Middle frontal gyrus (tissue), 1 donor: ENCODE measurements around the gene P3H2.

Experiments used
- DNase-seq: peaks from one replicate; pipeline ENCODE4 v3.0.0-alpha.2; 2015; ENCODE audit warnings: low spot score; ENCODE audit errors: extremely low spot score

The P3H2 gene

DNA sequence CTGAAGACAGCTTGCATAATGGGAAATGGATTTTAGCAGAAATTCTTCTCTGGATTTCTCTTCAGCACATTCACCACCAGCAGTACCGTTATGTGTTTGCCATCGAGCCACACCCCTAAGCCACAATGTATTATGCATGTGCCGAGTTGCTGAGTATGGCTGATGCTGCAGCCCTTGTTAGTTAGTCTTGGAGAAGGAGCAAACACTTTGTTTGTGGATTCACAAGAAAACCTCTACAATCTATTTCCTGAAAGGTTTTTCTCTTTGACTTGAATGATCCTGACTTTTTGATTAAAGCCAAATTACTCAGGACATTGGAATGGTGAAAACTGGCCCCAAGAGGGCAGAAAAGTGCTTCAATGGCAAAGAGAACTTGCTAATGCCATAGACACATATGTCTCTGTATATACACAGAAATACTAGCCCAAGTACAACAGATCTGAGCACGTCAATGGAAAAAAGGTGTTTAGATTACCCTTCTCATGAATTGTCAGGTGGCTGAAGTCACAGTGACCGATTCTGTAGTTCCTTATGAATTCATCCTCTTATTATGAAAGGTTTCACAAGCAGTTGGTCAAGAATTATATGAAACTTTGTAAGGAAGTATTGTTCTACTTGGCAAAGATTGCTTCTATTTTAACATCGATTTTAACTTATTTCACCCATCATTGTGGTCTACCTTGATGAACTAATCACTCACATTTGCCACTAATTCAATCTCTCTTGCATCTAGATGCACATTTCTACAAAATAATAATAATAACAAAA is 103.0 kb downstream of the P3H2 start:
- no peak for DNase-seq

GRCh38 chr3:190016966-190017365 is 103.7 kb downstream of the P3H2 start:
- no peak for DNase-seq

GRCh38 chr3:190014940-190015339 is 105.8 kb downstream of the P3H2 start:
- no peak for DNase-seq

GRCh38 chr3:190013943-190014924 is 106.5 kb downstream of the P3H2 start:
- DNase-seq = no peak

GRCh38 chr3:190012784-190013183 is 107.9 kb downstream of the P3H2 start:
- DNase-seq = no peak

- DNase-seq = no peak
Observed at GRCh38 chr3:190012314-190012782, 108.3 kb downstream of the P3H2 start.

DNA sequence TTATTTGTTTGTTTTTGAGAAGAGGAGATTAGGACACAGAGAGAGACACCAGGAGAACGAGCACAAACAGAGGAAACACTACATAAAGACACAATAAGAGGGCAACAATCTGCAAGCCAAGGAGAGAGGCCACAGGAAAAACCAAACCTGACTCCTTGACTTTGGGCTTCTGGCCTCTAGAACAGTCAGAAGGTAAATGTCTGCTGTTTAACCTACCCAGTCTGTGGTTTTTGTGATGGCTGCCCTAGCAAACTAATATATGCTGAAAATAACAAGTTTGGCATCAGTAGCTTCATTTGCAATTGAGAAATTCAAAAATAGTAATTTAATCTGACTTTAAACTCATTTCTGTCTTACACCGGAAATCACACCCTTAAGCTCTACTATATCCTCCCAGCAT is 110.2 kb downstream of the P3H2 start:
- no peak for DNase-seq

GRCh38 chr3:190009614-190010013 is 111.1 kb downstream of the P3H2 start:
- DNase-seq = no peak

GRCh38 chr3:190008432-190008831 is 112.3 kb downstream of the P3H2 start:
- DNase-seq = peak; percentile 20

- no peak for DNase-seq
Observed at GRCh38 chr3:190005343-190006113, 115.2 kb downstream of the P3H2 start.

DNA sequence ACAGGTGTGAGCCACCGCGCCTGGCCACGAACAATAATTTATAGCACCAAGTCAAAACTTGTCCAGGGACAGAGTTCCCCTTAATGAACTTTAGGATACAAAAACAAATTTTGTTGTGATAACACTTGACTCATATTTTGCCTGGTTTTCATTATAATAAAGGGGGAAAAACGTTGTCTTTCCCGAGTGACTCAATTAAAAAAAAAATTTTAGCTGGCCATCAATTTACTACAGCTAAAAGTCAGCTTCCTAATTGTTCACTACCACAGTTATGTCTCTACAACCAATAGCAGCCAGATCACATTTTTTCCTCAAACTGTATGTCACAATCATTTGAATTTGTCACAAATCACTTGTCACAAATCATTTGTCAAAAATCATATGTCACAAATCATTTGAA is 116.0 kb downstream of the P3H2 start:
- DNase-seq = no peak

DNA sequence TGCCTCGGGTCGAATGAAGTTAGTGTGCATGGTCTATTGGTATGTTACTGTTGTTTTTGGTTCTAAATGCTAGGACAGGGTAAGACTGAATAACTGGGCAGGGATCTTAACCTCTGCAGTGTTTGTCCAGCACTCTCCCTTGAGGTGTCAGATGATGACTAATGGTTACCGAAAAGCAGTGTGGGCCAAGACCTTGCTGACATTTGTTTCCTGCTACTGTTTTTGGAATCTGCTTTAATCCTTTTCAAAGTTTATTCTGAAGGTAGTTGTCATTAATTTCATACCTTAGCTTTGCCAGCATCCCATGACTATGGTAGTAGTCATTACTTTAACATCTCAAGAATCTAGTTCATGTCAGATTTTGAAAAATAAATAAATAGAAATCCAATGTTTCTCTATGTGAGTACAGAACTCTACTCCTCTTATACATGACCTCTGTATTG is 117.0 kb downstream of the P3H2 start:
- DNase-seq = no peak

DNA sequence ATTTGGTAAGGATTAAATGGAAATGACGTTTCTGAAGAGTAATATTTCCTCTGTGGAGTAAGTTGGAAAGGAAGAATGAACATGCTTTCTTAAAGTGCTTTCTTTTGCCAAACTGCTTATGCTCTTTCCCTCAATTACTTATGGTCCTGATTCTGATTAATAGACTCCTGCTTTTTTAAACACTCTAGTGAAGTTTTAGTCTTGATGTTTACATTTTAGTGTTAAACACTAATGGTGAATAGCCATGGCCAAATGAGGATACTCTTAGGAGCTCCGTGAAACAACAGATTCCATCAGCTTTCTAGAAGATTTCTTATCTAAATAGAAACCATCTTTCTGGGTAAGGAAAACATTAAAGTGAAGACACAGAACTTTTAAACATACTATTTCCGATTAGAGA is 117.6 kb downstream of the P3H2 start:
- no peak for DNase-seq

DNA sequence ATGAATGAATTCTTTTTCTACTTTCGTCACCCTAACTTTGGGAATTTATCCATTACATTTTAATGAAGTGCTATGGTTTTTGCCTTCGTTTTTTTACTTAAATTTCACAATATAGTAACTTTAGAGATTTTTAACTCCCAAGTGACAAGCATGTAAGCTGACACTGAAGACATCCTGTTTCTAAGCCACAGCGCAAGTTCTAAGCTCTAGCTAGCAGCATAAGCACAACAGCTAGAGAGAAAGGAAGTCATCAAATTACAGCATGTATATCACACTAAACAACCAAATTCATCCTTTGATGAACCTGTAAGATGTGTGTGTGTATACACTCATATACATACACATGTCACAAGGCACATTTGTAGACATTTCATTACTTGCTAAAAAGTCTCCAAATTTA is 119.3 kb downstream of the P3H2 start:
- no peak for DNase-seq

GRCh38 chr3:190000861-190001196 is 119.9 kb downstream of the P3H2 start:
- DNase-seq = no peak

DNA sequence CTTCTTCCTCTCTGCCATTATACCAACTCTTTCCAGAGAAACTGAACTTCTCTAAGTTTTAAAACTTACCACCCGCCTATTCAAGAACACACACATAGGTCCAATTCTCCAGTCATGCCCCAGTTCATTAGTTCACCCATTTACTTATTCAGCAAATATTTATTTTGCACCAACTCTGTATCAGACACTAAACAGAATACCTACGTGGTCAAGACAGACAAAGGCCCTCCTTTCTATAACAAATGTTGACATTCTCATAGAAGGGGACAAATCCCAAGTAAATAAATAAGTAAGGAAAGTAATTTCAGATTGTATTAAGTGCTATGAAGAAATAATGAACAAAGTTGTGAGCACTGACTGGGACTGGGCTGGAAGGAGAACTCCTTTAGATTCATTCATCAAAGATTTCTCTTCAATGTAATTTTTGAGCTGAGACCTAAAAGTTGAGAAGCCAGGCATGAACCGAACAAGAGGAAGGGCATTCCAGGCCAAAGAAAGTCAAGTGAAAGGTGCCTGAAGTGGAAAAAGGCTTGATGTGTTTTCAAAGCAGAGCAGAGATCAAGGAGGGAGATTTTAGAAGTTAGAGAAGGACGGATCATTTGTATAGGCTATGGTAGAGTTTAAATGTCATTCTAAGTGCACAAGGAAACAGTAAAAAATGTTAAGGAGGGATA is 120.4 kb downstream of the P3H2 start:
- no peak for DNase-seq

DNA sequence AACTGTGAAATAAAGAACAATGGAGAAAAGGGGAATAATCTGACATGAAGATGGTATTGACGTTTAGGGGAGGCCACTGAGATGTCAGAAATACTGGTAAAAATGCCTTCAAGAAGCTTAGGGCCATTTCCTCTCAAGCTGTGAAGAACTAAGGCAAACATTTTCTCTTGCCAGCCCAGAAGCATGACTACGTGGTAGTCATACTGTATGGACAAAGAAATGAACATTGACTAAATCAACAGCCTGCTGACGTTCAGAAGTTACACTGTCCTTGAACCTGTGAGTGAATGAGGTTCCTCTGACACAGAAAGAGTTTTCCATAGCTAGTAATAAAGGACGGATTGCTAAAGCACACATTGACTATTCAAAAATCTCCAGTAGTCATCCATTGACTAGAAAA is 121.0 kb downstream of the P3H2 start:
- DNase-seq = no peak

DNA sequence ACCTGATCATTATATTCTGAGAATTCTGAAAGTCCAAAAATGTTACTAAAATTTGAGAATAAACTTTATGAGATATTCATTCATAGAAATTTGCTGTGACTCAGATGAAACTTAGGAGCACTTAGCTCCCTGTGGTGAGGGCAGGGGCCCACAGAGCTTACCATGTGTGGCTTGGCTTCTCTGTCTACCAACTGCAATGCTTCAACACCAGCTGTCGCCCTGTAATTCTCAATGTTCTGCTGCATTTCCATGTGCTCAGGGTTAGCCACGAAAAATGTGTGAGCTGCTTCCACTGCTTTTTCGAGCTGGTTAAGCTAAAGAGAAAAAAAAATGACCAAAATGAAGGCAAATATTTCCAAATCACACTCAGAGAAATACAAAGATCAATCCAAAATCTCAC is 125.6 kb downstream of the P3H2 start:
- DNase-seq = no peak

GRCh38 chr3:189990826-189991225 is 129.9 kb downstream of the P3H2 start:
- no peak for DNase-seq

GRCh38 chr3:189988854-189989253 is 131.8 kb downstream of the P3H2 start:
- no peak for DNase-seq

DNA sequence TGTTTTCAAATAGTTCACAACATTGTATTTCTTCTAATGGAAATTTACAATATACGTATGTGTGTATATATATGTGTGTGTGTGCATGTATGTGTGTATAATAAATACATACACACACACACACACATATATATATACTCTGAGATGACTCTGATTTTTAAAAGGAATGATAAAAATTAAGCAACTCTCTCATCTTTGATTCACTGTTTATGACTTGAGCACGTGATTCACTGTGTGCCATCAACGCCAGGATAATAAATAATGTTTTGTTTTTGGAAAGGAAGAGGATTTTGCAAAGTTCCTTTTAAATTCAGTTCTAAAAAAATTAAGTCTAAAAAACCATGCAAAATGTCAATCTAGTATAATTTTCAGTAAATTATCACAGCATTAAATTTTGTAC is 132.4 kb downstream of the P3H2 start:
- DNase-seq = no peak
